Activated naive CD4-positive, alpha-beta T cell treated with Interleukin-2 at 50 U/mL for 16 hours (primary cell): ENCODE results near the gene AXIN2.

Experiments used
- DNase-seq: peaks from one replicate; pipeline ENCODE4 v3.0.0-alpha.2; 2020

AXIN2 gene

DNA sequence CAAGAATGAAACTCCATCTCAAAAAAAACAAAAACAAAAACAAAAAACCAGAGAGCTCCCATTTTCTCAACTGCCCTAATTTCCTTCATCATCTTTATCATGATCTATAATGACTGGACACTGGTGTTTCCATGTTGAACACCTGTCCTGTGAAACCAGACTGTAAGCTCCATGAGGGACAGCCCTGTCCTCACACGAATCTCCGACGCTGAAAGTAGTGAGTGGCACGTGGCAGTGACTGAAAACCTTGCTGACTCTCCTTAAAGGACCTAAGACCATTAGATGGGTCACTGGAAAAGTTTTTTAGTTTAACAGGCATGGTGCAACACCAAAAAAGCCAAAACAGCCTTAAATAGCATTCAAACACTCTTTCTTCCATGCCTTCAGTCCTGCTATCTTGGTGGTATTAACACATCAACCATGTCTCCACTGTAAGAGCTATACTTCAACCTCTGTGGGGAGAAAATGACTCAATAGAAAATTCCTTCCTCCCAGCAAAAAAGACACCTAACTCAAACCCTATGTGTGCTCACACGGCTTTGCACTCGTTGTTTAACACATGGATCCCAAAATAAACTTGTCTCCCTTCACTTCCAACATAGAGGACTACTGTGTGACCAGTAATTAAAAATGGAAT is 8.3 kb downstream of the AXIN2 start:
- DNase-seq, result no peak

DNA sequence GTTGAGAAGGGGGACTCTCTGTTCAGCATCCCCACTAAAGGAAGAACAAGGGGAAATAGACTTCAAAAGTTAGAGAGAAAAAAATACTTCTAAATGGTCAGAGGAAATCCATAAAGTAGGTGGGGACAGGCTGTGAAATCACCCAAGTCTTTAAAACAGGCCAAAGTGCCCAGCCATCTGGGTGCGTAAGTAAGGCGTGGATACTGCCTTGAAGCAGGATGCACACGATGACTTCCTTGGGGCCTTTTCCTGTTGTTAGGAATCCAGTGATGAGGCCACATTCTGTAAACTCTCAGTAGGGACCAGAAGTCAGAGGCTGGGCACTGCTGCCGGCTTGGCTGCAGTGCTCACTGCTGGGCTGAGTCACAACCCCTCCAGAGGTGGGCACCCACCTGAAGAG is 9.2 kb downstream of the AXIN2 start:
- no peak for DNase-seq

- no peak for DNase-seq
These were observed 10.0 kb downstream of the AXIN2 start for GRCh38 chr17:65551267-65552040.

DNA sequence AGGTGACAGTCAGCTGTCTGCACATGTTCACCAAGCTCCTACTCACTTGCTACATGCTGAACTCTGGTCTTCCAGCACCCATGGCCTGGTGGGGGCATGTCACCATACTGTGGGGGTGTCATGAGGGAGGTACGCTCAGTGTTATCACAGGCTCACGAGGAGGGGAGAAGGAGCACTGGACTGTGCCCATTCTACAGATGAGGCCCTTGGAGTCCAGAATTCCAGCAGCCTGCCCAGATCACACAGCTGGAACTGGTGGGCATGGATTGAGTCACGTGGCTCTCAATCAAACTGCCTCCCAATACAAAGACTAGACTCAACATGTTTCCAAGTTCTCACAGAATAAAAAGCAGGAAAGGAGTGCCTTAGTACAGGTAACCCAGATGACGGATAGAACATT is 10.7 kb downstream of the AXIN2 start:
- DNase-seq, result no peak

GRCh38 chr17:65550075-65550662 is 11.3 kb downstream of the AXIN2 start:
- DNase-seq, result no peak

- DNase-seq, result no peak
These were observed 13.0 kb downstream of the AXIN2 start for GRCh38 chr17:65548269-65548969.

GRCh38 chr17:65547253-65547670 is 14.2 kb downstream of the AXIN2 start:
- no peak for DNase-seq

DNA sequence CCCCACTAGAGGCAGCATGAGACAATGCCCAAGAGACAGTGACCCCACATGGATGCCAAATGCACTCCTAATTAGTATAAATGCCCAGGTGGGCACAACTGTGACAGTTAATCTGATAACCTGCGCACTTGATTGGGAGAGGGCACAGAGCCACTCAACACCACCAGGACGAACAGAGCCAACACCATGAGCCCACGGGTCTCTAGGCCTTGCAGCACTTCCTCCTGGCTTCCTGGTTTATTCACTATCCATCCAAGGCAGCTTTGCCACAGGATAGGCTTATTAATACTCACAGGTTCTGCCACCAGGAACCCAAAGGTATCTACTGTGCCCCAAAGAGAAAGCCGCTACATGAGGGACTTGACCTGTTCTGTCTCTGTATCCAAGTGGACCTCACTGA is 14.9 kb downstream of the AXIN2 start:
- no peak for DNase-seq

DNA sequence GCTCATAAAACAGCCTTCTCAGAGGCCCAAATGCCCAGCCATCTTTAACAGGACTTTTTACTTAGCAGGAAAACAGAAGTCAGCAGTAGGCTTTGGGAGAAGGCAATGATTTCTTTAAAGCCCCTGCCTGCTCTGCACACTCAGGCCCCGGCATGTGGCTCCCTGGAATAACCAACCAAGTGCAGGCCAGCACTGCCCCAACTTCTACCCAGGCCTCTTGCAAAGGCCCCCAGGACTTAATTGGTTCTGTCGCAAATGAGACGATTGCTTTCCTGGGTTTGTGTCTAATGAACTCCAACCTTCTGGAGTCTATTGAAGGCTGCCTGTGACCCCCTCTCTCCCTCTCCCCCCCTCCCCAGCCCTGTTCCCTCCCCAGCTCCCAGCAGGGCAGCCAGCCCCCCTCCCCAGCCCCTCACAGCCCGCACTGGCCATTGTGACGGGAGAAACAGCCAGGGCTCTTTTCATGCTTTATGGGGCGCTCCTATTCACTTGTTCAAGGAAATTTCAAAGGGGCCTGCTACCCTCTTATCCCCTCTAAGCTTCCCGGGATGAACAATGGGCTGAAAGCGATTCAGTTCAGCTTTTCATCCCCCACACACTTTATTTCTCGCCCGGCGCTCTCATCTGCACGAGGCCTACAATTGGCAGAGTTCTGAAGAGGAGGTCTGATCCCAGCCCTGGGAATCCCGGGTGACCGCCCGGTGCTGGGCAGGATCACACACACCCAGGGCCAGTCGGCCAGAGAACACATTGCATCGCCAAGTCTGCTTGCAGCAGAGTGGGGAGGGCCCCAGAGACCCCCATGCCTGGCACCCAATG is 15.5 kb downstream of the AXIN2 start:
- no peak for DNase-seq

- no peak for DNase-seq
These were observed 16.8 kb downstream of the AXIN2 start for GRCh38 chr17:65544672-65545071.

DNA sequence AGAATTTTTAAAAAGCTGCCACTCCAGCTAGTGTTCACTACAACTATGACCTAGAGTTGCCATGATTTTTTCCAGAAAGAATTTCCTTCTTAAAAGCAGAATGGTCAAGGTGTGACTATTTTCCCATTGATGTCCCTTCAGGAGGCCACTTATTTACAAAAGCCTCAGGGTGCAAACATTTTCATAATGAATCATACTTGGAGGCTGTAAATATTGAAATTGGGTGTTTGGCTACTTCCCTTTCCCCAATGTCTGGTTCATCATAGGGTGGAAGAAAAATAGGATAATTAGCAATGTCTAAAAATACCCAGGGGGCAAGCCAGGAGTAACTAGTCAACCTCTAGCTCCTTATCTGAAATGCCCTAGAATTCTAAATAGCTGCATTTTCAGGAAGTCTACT is 18.8 kb downstream of the AXIN2 start:
- DNase-seq, result no peak

GRCh38 chr17:65542067-65542466 is 19.4 kb downstream of the AXIN2 start:
- no peak for DNase-seq

DNA sequence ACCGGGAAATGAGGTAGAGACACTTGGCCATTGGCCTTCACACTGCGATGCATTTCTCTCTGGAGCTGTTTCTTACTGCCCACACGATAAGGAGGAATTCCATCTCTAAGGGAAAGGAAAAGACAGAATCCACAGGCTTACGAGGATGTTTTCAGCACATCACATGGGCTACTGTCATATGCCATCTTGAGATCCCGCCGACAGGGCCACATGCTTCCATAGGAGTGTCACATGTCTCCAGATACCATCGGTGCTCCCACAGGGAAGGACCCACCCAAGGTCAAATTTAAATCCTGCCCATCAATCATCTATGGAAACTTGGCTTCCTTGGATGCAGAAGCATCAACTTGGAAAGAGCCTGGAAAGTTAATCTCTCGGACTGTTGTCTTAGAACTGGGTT is 20.0 kb downstream of the AXIN2 start:
- DNase-seq, result no peak

DNA sequence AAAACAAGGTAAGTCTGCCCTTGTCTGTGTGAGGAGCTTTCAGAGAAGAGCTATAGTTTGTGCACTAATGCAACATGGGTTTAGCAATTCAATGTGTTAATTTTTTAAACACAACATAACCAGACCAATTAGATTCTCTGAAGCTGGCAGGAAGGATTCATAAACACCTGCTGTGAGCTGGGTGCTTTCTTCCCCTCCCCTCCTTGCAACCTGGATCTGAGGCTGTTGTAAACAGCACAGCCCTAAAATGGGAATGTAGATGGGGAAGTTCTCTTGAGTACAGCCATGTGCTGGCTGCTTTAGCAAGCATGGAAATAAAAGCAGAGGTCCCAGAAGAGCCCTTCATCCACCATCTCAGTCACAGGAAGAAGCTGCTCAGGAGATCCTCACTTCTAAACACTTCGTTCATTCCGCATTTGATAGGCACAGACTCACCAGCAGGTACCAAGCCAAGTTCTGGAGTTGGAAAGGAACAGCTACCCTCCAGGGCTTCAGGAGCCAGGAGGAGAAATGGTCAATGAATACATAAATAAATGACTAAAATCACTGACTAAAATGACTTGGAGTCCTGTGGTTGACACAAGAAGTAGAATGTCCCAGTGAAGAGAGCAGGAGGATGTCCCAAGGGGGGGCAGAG is 21.7 kb downstream of the AXIN2 start:
- DNase-seq, result no peak

GRCh38 chr17:65538675-65539529 is 22.5 kb downstream of the AXIN2 start:
- no peak for DNase-seq

- peak; percentile 59 for DNase-seq
These were observed 23.4 kb downstream of the AXIN2 start for GRCh38 chr17:65537845-65538674.

DNA sequence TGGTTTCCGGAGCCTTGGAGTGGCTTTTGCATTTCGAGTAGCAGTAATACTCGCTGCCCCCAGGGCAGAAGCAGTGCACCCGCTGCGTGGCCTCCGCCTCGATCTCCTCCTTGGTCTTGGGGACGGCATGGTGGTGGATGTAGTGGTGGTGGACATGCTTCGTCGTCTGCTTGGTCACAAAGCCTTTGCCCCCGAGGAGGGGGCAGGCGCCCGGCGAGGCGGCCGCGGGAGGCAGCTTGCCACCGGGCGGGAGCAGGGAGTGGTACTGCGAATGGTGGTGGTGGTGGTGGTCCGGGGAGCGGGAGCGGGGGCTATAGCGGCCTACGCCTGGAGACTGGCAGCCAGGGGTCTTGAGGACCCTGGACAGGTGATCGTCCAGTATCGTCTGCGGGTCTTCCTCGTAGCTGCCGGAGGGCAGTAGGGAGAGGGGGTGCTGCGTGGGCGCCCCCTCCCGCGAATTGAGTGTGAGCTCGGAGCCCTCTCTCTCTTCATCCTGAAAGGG is 24.1 kb downstream of the AXIN2 start:
- no peak for DNase-seq

GRCh38 chr17:65536573-65537342 is 24.7 kb downstream of the AXIN2 start:
- DNase-seq, result no peak
